ENCODE data around the gene USP34.

DNA sequence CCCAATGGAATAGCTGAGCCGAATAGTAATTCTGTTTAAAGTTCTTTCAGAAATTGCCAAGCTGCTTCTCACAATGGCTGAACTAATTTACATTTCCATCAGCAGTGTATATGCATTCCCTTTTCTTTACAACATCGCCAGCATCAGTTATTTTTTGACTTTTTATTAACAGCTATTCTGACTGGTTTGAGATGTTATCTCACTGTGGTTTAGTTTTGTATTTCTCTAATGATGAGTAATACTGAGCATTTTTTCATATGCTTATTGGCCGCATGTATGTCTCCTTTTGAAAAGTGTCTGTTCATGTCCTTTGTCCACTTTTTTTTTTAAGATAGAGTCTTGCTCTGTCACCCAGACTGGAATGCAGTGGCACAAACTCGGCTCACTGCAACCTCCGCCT lies 208.2 kb downstream of the USP34 start:
- TF ChIP-seq, protein P1, sequence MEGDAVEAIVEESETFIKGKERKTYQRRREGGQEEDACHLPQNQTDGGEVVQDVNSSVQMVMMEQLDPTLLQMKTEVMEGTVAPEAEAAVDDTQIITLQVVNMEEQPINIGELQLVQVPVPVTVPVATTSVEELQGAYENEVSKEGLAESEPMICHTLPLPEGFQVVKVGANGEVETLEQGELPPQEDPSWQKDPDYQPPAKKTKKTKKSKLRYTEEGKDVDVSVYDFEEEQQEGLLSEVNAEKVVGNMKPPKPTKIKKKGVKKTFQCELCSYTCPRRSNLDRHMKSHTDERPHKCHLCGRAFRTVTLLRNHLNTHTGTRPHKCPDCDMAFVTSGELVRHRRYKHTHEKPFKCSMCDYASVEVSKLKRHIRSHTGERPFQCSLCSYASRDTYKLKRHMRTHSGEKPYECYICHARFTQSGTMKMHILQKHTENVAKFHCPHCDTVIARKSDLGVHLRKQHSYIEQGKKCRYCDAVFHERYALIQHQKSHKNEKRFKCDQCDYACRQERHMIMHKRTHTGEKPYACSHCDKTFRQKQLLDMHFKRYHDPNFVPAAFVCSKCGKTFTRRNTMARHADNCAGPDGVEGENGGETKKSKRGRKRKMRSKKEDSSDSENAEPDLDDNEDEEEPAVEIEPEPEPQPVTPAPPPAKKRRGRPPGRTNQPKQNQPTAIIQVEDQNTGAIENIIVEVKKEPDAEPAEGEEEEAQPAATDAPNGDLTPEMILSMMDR (IDR thresholded peaks at IDR 0.05; ENCODE audit: insufficient read depth, low read length, poor library complexity, severe bottlenecking) = no peak
- no peak for TF ChIP-seq EZH2phosphoT487 (conservative IDR thresholded peaks at IDR 0.05; ENCODE audit: low read length)

Data from SU-DHL-6 (cell line).